ENCODE results near the gene PAK5. TPM values are rescaled to one million over a fixed set of nuclear protein-coding genes. Genes with fewer than 3 reads are reported as not detected.

Gene PAK5
- total and polyA plus RNA-seq, 2 donors from 2014 or later = 0.13 to 0.22 TPM

GRCh38 chr20:9595763-9596162 is 243.1 kb downstream of the PAK5 start:
- Histone ChIP-seq H3K4me1 (ENCODE audit: control insufficient read depth in 2 of 3, insufficient read depth in 2 of 3, low read depth in 1 of 3, low read length in 3 of 3) (no peaks in the 10 kb centered on the region), H3K9me3 (ENCODE audit: control insufficient read depth in 2 of 3, insufficient read depth in 1 of 3, low read length in 3 of 3) (no peaks in the 10 kb centered on the region), H3K9ac (ENCODE audit: low read length in 3 of 3) (no peak overlapping the region), H3K36me3 (ENCODE audit: control insufficient read depth in 2 of 3, insufficient read depth in 3 of 3, low read length in 3 of 3) (no peaks in the 10 kb centered on the region), H3K27me3 (ENCODE audit: control insufficient read depth, insufficient read depth, low read length) (no peaks in the 10 kb centered on the region), H3K4me3 (ENCODE audit: low read length in 3 of 3) (no peak overlapping the region), H3K27ac (ENCODE audit: low read depth in 2 of 2, low read length in 2 of 2) (no peak overlapping the region)
- no peak for FAIRE-seq
- no peak for TF ChIP-seq CTCF (IDR thresholded peaks at IDR 0.05; ENCODE audit: borderline replicate concordance, extremely low read depth, insufficient read depth)
- intact Hi-C loops (cut with DNase I) = no loop called here
- DNase-seq = no peak

- Histone ChIP-seq H3K27me3 (ENCODE audit: control insufficient read depth, insufficient read depth, low read length) (no peaks in the 10 kb centered on the region), H3K9me3 (ENCODE audit: control insufficient read depth in 2 of 3, insufficient read depth in 1 of 3, low read length in 3 of 3) (no peaks in the 10 kb centered on the region), H3K36me3 (ENCODE audit: control insufficient read depth in 2 of 3, insufficient read depth in 3 of 3, low read length in 3 of 3) (no peaks in the 10 kb centered on the region), H3K4me3 (ENCODE audit: low read length in 3 of 3) (no peak overlapping the region), H3K4me1 (ENCODE audit: control insufficient read depth in 2 of 3, insufficient read depth in 2 of 3, low read depth in 1 of 3, low read length in 3 of 3) (no peaks in the 10 kb centered on the region), H3K9ac (ENCODE audit: low read length in 3 of 3) (no peak overlapping the region), H3K27ac (ENCODE audit: low read depth in 2 of 2, low read length in 2 of 2) (no peak overlapping the region)
- TF ChIP-seq CTCF (IDR thresholded peaks at IDR 0.05; ENCODE audit: borderline replicate concordance, extremely low read depth, insufficient read depth) = no peak
- intact Hi-C loops (cut with DNase I) = no loop called here
- DNase-seq (no peak), FAIRE-seq (no peak)
These were observed 244.5 kb downstream of the PAK5 start for GRCh38 chr20:9594284-9594875.

GRCh38 chr20:9592419-9592818 is 246.5 kb downstream of the PAK5 start:
- intact Hi-C loops (cut with DNase I) = no loop called here
- H3K27me3 ChIP-seq (ENCODE audit: control insufficient read depth, insufficient read depth, low read length) = no peaks in the 10 kb centered on the region
- FAIRE-seq = no peak

More at GRCh38 chr20:9592419-9592818, 246.5 kb downstream of the PAK5 start:
- H3K4me3 ChIP-seq (ENCODE audit: low read length in 3 of 3) = no peak overlapping the region
- H3K27ac ChIP-seq (ENCODE audit: low read depth in 2 of 2, low read length in 2 of 2) = no peak overlapping the region
- no peak overlapping the region for H3K9ac ChIP-seq (ENCODE audit: low read length in 3 of 3)
- no peaks in the 10 kb centered on the region for H3K36me3 ChIP-seq (ENCODE audit: control insufficient read depth in 2 of 3, insufficient read depth in 3 of 3, low read length in 3 of 3)
- no peak for DNase-seq
- no peaks in the 10 kb centered on the region for H3K4me1 ChIP-seq (ENCODE audit: control insufficient read depth in 2 of 3, insufficient read depth in 2 of 3, low read depth in 1 of 3, low read length in 3 of 3)
- no peak for TF ChIP-seq CTCF (IDR thresholded peaks at IDR 0.05; ENCODE audit: borderline replicate concordance, extremely low read depth, insufficient read depth)
- H3K9me3 ChIP-seq (ENCODE audit: control insufficient read depth in 2 of 3, insufficient read depth in 1 of 3, low read length in 3 of 3) = no peaks in the 10 kb centered on the region

Data from kidney (tissue), 14 donors.